ENCODE measurements around the gene ANAPC15.
A peak's percentile ranks its signal among the peaks of the same experiment; 100 is the strongest.
"Not testable (repeated sequence)": the region's sequence is repeated elsewhere in the genome, so short reads cannot be mapped to it uniquely, and the experiment has no call there.

Gene ANAPC15

DNA sequence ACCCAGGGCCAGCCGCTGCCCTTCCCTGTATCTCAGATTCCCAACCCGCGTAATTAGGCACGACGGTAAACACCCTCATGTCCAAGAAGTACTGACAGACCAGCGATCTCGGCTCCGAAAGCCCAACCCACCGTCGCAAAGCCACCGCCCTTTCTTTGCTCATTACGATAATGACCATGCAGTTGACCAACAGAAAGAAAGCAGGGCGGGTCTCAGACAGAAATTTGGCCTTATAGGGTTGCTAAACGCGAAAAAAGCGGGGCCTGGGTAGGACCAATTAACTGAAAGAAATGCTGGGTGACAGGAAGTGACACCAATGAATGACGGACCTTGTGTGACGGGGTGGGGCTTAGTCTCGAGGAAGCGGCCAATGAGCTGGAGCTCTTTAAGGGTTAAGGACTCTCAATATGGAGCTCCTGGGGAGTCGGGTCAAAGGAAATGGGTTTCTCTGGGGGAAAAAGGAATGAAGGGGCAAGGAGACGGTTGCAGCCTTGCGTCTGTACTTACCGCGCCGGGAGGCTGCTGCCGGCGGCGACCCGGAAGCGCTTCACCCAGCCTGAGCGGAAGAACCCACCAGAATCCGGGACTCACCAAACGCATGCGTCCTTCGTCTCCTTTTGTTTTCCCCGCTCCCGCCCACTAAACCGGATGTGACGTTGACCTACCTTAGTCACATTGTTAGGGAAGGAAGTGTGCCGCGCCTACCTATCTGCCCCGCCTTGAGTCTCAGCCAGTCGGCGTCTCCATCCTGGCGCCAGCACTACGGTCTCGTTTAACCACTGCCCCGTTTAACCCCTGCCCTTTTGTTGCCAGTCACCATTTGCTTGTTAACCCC, at the start of gene ANAPC15:
TSS of gene ANAPC15 (minus strand) at position 553 of the 835 bp plus-strand sequence. CDS start 1,419 bp downstream, outside the sequence.
- peak; percentile 100 for DNase-seq (ENCODE audit: low read depth)

DNA sequence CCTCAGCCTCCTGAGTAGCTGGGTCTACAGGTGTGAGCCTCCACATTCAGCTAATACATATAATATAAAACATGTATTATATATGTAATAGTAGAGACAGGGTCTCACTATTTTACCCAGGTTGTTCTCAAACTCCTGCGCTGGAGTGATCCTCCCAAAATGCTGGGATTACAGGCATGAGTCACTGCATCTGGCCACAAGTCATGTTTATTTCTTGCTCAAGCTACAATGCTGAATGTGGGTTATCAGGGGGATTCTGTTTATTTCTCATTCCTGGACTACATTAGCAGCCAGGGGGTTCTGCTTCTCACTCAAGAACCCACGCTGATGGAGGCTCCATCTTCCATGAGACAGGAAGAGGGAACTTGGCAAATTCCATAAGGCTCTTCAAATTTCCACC, 47.8 kb upstream of the ANAPC15 start:
- DNase-seq (ENCODE audit: low read depth) = no peak

DNA sequence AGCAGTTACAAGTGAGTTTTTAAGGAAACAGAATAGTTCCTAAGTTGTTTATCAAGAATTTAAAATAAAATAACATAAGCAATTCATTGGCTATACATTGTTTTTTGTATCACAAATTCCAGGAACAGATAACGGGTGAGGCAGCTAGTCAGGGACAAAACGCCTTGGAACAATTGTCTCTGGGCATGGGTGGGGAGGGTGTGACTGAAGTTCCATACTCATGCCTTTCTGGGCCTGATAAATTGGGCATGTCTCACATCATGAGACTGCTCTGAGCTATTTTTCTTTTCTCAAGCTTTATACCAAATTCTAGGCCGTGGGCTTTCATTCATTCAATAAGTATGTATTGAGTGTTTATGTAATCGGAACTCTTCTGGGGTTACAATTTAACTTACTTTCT, 44.6 kb upstream of the ANAPC15 start:
- no peak for DNase-seq (ENCODE audit: low read depth)

DNA sequence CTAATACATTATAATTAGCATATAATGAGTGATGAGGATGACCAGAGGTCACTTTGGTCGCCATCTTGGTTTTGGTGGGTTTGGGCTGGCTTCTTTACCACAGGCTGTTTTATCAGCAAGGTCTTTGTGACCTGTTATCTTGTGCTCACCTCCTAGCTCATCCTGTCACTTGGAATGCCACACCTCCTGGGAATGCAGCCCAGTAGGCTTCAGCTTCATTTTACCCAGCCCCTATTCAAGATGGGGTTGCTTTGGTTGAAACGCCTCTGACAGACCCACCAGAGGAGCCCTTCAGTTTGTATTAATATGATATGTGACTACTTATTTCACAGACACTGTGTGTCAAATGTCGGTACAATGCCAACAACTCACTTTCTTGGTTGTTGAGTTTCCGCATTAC, 43.3 kb upstream of the ANAPC15 start:
- no peak for DNase-seq (ENCODE audit: low read depth)

DNA sequence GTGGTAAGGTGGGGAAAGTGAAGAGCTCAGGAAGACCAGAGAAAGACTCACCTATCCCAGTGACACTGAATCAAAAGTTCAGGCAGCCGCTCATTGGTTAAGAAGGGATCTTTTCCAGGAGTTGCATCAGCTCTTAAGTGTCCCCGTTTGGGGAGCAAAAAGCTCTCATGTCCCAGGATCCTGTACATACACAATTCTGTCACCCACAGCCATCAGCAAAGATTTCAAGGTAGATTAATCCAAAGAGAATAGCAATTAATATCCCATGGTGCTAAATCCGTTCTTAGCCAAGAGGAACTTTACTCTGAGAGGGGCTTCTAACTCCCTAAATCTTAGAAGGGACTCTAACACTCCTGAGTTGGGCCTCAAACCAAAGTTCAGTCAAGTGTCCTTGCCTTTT, 42.3 kb upstream of the ANAPC15 start:
- no peak for DNase-seq (ENCODE audit: low read depth)

DNA sequence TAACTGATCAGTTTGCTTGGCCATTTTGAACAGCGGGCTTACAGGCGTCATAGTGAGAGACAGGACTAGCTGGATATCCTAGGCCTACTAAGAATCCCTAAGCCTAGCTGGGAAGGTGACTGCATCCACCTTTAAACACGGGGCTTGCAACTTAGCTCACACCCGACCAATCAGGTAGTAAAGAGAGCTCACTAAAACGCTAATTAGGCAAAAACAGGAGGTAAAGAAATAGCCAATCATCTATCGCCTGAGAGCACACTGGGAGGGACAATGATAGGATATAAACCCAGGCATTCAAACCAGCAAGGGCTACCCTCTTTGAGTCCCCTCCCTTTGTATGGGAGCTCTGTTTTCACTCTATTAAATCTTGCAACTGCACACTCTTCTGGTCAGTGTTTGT, 41.4 kb upstream of the ANAPC15 start:
- DNase-seq (ENCODE audit: low read depth) = not testable (repeated sequence)

DNA sequence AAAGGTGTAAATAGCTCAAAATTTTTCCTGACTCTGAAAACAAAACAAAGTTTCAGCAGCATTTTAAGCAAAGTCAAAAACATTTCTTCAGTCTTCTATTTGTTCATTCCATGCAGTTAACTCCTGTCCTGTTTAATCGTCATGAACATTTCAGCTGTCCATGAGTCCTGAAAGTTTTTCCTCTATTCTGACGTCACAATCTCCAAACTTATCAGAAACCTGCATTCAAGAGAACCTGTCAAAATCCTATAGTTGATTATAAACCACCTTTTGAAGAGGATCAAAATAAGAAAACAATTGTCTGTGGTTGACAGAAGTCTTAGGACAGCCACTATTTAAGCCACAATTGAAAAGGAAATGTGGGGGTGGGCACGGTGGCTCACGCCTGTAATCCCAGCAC, 38.4 kb upstream of the ANAPC15 start:
- DNase-seq (ENCODE audit: low read depth) = no peak

DNA sequence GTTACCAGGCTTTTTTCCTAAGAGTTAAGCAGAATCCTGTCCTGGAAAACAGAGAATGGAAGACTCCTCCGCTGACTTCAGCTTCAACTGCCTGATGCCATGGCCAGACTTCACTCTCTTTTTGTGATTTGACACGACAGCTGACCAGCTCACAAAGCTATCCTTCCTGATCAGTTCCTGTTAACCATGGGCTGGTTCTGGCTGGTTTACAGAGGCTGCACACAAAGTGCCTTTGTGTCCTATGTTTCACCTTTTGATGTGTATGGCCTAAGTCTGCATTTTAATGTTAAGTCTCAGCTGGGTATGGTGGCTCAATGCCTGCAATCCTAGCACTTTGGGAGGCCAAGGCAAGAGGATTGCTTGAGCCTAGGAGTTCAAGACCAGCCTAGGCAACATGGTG, 34.1 kb upstream of the ANAPC15 start:
- DNase-seq (ENCODE audit: low read depth) = no peak

DNA sequence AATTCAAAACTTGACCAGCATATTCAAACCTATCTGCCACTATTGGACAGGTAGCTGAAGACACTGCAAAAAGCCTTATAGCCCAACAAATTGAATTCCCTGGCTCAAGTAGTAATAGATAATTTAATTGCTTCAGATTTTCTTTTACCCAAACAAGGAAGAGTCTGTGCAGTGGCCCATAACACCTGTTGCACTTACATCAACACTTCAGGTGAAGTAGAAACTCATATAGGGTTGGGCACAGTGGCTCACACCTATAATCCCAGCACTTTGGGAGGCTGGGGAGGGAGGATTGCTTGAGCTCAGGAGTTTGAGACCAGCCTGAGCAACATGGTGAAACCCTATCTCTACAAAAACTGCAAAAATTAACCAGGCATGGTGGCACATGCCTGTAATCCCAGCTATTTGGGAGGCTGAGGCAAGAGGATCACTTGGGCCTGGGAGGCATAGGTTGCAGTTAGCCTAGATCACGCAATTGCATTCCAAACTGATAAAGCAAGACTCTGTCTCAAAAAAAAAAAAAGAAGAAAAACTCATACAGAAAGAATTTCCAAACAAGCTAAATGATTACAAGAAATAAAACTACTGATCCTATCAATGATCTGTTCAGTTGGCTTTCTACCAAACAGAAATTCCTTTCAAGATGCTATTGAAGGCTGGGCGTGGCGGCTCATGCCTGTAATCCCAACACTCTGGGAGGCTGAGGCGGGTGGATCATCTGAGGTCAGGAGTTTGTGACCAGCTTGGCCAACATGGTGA, 32.5 kb upstream of the ANAPC15 start:
- peak; percentile 16 for DNase-seq (ENCODE audit: low read depth)

DNA sequence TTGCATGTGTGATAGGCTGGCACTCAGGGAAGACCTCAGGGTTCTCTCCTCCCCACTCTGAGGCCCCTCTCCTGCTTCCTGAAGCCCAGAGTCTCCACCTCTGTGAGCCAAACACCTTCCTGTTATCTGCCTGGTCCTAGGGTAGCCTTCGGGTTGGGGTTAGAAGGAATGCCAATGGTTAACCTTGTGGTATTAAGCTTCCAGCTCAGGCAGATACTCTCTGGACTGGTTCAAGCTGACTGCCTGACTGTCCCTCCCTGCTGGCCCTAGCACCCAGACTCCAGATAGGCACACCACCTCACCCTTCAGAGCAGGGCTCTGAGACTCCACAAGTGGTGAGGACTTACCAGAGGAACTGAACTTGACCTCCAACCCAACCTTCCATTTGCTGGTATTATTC, 30.0 kb upstream of the ANAPC15 start:
- not testable (repeated sequence) for DNase-seq (ENCODE audit: low read depth)

DNA sequence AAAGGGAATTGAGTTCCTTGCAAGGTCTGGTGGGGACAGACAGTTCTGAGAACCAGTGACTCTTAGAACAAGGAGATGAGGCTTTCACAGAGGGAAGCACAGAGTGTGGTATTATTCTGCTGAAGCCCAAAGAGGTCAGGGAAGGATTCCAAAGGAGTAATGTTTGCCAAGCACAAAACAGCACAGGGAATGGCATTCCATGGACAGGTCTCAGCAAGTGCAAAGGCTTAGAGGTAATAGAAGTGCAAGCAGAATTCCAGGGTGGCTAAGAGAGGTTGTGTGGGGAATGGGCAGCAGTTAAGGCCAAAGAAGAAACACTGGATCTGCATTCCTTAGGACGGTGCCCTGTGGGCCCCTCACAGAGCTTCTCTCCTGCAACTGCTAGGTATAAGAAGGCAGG, 29.6 kb upstream of the ANAPC15 start:
- DNase-seq (ENCODE audit: low read depth) = peak; percentile 11

DNA sequence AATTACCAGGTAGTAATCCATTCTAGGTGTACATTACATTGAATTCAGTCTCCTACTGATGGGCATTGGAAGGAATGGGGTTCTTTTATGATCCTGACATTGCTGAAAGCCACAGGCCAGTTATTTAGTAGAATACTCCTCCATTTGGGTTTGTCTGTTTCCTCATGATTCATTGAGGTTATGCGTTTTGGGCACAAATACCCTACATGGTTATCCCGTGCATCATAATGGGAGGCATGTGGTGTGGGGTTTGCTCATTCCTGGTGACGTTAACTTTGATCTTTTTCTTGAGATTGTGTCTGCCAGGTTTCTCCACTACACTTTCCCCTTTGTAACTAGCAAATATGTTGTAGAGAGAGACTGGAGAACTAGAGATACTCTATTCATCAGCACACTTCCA, 28.6 kb upstream of the ANAPC15 start:
- peak; percentile 86 for DNase-seq (ENCODE audit: low read depth)

DNA sequence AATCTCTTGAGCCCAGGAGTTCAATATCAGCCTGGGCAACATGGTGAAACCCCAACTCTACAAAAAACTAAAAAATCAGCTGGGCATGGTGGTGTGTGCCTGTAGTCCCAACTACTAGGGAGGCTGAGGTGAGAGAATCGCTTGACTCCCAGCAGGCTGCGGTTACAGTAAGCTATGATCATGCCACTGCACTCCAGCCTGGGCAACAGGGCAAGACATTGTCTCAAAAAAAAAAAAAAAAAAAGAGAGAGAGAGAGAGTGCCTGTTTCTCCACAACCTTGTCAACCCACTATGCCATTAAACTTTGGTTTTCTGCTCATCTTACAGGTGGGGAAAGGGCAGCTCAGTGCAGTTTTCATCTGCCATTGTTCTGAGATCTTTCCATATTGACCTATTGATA, 28.2 kb upstream of the ANAPC15 start:
- DNase-seq (ENCODE audit: low read depth) = no peak

DNA sequence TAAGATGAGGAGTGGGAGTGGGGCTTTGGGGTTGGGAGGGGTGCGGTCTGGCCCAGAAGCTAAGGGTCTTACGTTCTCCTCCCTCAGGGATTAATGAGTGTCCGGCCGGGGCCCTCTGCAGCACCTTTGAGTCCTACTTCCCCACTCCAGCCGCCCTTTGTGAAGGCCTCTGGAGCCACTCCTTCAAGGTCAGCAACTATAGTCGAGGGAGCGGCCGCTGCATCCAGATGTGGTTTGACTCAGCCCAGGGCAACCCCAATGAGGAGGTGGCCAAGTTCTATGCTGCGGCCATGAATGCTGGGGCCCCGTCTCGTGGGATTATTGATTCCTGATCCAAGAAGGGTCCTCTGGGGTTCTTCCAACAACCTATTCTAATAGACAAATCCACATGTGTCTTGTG, 27.0 kb upstream of the ANAPC15 start:
- no peak for DNase-seq (ENCODE audit: low read depth)

DNA sequence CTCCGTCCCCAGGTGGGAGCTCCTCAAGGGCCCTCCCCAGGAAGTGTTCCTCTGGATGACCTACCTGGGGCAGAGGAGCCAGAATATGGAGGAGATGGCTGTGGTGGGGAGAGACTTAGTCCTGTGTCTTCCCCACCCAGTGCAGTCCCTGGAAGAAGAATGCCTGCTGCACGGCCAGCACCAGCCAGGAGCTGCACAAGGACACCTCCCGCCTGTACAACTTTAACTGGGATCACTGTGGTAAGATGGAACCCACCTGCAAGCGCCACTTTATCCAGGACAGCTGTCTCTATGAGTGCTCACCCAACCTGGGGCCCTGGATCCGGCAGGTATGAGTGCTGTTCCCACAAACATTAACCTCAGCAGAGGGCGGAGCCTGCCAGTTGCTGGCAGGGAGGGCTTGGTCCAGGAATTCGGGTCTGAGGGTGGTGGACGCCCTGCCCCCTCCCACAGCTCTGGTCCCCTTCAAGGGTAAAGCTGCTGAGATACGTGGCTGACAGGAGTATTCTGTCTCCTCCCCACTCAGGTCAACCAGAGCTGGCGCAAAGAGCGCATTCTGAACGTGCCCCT, 26.4 kb upstream of the ANAPC15 start:
- no peak for DNase-seq (ENCODE audit: low read depth)

DNA sequence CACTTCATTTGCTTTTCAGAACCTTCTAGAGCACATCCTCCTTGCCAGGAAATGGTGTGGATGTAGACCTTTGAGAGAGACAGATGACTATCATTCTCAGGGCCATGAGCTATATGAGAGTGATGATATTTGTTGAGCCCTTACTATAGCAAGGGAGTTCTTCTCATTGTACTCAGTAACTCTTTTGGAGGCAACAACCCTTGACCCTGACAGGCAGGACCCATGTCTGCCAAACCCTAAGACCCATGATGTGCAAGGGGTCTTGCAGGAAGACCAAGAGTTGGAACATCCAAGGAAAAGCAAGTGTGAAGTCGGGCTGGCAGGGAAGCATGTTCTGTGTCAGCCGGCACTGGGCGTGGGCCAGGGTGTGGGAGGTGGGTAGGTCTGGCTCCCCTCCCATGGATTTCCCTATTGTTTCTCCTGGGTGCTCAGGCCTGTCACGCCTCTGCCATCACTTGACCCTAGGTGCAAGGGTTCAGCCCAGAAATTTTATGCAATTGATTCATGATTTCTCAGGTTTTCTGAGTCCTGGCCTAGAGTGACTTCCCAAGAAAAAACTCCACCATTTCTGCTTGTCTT, 24.3 kb upstream of the ANAPC15 start:
- no peak for DNase-seq (ENCODE audit: low read depth)

DNA sequence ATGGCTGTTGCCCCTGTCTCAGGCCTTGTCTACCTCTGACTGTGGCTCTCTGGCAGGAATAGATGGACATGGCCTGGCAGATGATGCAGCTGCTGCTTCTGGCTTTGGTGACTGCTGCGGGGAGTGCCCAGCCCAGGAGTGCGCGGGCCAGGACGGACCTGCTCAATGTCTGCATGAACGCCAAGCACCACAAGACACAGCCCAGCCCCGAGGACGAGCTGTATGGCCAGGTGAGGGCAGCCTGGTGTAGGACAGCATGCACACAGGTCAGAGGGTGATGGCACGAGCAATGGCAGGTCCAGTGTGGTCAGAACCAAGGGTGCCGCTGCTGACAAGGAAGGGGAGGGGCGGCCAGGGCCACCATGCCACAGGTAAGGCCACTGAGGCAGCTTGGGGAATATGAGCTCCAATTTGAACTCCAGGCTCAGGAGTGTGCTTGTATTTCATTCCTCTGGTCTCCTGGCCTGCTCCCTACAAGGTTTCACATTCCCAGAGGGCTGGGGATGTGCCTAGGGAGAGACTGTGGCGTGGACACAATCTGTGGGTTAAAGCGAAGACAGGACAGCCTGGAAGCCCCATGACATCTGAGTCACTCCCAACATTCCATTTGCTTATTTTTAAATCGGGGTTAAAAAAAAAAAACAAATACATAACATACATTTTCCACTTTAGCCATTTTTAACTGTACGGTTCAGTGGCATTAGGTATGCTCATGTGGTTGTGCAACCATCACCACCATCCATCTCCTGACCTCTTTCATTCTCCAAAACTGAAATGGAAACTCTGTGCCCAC, 23.6 kb upstream of the ANAPC15 start:
- no peak for DNase-seq (ENCODE audit: low read depth)

DNA sequence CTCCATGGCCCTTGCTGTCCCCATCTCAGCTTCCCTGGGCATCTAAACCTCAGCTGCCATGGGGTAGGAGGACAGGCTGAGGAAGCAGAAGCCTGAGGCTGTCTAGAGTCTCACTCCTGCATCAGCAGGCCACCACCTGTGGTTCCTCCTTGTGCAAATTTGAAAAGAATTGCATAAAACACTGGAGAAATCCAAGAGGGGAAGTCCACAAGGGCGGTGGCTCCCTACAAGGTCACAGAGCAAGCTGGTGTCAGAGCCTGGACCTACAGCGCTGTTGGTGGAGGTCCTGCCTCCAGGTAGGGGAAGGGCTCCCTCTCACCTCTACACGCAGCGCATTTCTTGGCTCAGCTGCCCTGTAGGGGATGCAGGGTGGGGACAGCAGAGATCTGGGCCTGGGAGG, 23.0 kb upstream of the ANAPC15 start, which contains the start of gene FOLR3:
TSS of gene FOLR3 (plus strand) at position 253 of the 400 bp plus-strand sequence. CDS start 228 bp downstream, outside the sequence.
- DNase-seq (ENCODE audit: low read depth) = not testable (repeated sequence)

DNA sequence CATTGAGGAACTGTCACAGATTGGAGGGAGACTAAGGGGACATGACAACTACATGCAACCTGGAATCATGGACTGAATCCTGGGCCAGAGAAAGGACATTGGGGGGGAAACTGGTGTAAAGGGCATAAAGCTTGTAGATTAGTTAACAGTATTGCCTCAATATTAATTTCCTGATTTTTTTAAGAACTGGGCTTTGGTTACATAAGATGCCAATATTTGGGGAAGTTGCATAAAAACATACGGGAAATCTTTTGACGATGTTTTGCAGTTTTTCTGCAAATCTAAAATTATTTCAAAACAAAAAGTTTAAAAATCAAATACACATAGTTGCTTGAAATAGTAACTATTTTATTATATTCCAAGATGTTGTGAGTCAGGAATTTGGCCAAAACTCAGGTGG, 20.2 kb upstream of the ANAPC15 start:
- no peak for DNase-seq (ENCODE audit: low read depth)

DNA sequence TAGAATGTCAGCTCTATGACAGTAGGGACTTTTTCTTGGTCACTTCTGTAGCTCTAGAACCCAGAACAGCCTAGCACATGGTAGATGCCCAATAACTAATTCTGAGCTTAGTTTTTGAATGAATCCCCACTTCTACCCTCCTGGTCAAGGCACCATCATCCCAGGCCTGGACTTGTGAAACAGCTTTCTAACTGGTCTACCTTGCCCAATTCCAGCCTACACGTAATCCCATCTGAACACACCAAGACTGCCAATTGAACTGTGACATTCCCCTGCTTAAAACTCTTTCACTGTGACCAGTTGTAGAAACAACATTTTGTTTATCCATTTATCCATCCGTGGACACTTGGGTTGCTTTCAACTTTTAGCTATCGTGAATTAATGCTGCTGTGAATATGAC, 16.9 kb upstream of the ANAPC15 start:
- no peak for DNase-seq (ENCODE audit: low read depth)

DNA sequence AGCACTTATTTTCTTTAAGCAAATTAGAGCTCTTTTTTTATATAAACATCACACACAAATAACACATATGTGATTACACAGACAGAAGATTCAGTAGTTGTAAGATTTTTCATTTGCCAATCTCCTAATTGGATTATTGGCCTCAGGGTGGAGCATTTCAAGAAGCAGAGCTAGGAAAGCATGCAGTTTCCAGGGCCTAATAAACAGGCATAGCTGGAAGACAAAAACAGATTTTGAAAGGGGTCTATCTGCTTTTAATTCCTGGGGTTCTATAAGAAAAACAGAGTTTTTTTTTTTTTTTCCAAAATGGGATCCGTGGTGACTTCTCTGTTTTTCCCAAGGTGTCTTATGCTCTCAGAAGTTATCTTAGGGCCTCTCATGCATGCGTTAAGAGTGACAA, 15.4 kb upstream of the ANAPC15 start:
- no peak for DNase-seq (ENCODE audit: low read depth)

DNA sequence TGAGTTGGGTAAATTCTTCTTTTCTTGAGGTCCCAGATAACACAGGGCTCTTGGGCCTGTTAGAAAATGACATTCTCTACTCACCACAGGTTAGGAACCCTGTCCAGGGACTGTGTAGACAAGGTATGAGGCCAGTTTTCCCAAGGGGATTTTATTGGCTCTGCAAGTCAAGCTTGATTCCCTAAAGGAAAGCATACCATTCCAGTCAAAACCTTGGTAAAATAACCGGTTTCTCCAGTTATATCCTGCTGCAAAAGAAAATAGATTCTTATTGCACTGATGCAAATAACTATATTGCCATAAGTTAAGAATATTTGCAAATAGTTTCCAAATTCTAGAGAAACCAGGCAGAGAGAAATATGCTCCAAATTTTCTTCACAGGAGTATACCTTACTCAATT, 13.5 kb upstream of the ANAPC15 start:
- no peak for DNase-seq (ENCODE audit: low read depth)
